Uterus (tissue), 4 donors: ENCODE results near the gene SEMA3B. TPM values are rescaled to one million over a fixed set of nuclear protein-coding genes. Genes with fewer than 3 reads are reported as not detected.

Experiments
- DNase-seq, 2 donors: peaks; one replicate each; pipeline ENCODE4 v3.0.0-alpha.2; 2019 to 2020
- H3K27ac ChIP-seq, 2 donors: fragments of 200-600 bp; sonication (generic); 1 replicate in 1 of 2; 2 replicates in 1 of 2; pipeline ENCODE4 v1.5.1; 2016 to 2018
- H3K27me3 ChIP-seq, 2 donors: fragments of 200-600 bp; sonication (generic); one replicate each; pipeline ENCODE4 v1.5.1; 2018 to 2019; ENCODE audit warnings: control low read depth in 1 of 2
- H3K36me3 ChIP-seq, 2 donors: fragments of 200-600 bp; sonication (generic); one replicate each; pipeline ENCODE4 v1.5.1; 2019; ENCODE audit warnings: control low read depth in 1 of 2
- H3K4me1 ChIP-seq, 2 donors: fragments of 200-600 bp; sonication (generic); one replicate each; pipeline ENCODE4 v1.5.1; 2018 to 2019; ENCODE audit warnings: control low read depth in 1 of 2
- H3K4me3 ChIP-seq, 2 donors: fragments of 200-600 bp; sonication (generic); 1 replicate in 1 of 2; 2 replicates in 1 of 2; pipeline ENCODE4 v1.5.1; 2018 to 2019; ENCODE audit warnings: mild to moderate bottlenecking in 1 of 2
- H3K9me3 ChIP-seq, 2 donors: fragments of 200-600 bp; sonication (generic); one replicate each; pipeline ENCODE4 v1.5.1; 2019; ENCODE audit warnings: control low read depth in 1 of 2
- POLR2A ChIP-seq, 2 donors: fragments of 450-650 bp; IDR thresholded peaks; one replicate each; pipeline ENCODE4 v1.6.1; 2016; ENCODE audit warnings: antibody characterized with exemption in 2 of 2, mild to moderate bottlenecking in 1 of 2, moderate library complexity in 1 of 2
- intact Hi-C: fragments of 100-400 bp; cut with DNase I; formaldehyde crosslinking; loops from one replicate; pipeline ENCODE4 v1.15.1; 2023; ENCODE audit warnings: low total_unique reads
- total RNA-seq, 4 donors: library from RNA; depleted of rRNA in 3 of 4; stranded (reverse); fragments of >200 nt in 3 of 4; gene quantifications; one replicate each; pipeline versions ENCODE4 v1.1.0 to v1.2.4, GENCODE V29; 2014 to 2023
- TF ChIP-seq, protein P1 (sequence below), 4 experiments: fragments of 200-600 bp in 2 of 4; fragments of 450-650 bp in 2 of 4; sonication (generic) in 2 of 4; IDR thresholded peaks; one replicate each; pipeline ENCODE4 v1.5.1; 2016 to 2019; ENCODE audit warnings: antibody characterized with exemption in 4 of 4, mild to moderate bottlenecking in 2 of 4, moderate library complexity in 1 of 4
- donor health status: DM: yes; HTN: yes; CAD: no.

Gene SEMA3B
- total RNA-seq, 4 donors from 2014 or later: 24.1 to 113 (median 77.2) TPM

DNA sequence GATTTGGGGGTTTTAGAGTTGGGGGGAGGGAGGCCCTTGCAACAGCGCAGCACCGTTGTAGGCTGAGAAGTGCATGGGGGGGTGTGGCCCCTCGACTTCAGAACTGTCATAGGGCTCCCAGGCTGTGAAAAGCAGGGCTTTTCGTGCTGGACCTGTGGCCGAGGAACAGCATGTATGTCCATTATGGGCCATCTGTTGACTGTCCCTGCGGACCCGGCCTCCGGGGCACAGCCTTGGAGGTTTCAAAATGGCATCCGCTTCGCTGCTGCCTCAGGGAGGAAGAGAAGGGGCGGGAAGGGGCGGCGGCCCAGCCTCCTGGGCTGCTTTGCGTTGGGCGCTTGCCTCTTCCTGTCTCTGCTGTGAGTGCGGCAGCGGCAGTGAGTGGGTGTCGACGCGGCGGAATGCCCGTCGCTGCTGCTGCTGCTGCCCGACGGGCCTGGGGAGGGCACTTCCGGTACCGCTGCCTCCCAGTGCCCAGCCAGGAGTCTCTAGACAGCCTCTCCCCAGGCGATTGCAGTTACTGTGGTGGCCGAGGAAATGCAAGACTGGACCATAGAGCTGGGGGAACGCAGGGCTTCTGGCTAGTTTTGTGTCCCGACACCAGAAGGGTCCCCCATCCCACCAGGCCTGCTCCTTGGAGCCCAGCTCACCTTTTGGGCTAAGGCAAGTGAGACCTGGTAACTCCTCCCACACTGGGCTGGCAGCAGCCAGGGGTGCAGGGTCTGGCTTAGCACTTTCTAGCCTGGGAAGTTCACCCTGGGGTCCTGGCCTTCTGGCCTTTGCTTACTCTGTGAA lies 31.0 kb upstream of the SEMA3B start:
- peak overlapping the region; percentile 72 to 91 for H3K4me3 ChIP-seq
- no peaks in the 10 kb centered on the region for H3K36me3 ChIP-seq
- intact Hi-C loops: no loop called here
- H3K9me3 ChIP-seq: no peaks in the 10 kb centered on the region
- DNase-seq: peak; percentile 78 to 79
- TF ChIP-seq, protein P1, sequence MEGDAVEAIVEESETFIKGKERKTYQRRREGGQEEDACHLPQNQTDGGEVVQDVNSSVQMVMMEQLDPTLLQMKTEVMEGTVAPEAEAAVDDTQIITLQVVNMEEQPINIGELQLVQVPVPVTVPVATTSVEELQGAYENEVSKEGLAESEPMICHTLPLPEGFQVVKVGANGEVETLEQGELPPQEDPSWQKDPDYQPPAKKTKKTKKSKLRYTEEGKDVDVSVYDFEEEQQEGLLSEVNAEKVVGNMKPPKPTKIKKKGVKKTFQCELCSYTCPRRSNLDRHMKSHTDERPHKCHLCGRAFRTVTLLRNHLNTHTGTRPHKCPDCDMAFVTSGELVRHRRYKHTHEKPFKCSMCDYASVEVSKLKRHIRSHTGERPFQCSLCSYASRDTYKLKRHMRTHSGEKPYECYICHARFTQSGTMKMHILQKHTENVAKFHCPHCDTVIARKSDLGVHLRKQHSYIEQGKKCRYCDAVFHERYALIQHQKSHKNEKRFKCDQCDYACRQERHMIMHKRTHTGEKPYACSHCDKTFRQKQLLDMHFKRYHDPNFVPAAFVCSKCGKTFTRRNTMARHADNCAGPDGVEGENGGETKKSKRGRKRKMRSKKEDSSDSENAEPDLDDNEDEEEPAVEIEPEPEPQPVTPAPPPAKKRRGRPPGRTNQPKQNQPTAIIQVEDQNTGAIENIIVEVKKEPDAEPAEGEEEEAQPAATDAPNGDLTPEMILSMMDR (IDR thresholded peaks at IDR 0.05): no peak
- TF ChIP-seq POLR2A (IDR thresholded peaks at IDR 0.05): peak; percentile 59 to 68
- H3K27me3 ChIP-seq: no peaks in the 10 kb centered on the region
- peak overlapping the region; percentile 91 to 99 for H3K27ac ChIP-seq
- H3K4me1 ChIP-seq: peaks cover 6 to 29% of the 10 kb centered on the region in 2 donors

DNA sequence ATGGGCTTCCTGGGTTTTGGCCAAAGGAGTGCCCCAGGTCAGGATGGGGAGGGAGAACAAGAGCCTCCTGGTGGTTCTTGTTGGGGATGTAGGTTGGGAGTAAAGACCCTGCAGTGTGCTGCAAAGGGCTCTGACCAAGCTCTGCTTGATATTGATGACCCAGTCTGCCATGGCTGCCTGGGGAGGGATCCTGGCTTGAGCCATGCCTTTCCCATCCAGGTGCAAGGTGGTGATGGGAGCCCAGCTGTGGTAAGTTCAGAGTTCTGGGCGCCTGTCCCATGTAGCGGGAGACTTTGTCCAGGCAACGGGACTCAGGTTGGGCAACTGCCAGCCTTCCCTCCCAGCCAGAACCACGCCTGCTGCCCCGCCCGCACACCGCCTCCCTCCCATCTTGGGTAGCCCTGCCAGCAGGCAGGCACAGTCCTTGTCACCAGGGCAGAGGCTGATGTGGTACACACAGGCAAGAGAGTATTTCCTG lies 30.4 kb upstream of the SEMA3B start:
- intact Hi-C loops: no loop called here
- H3K27me3 ChIP-seq: no peaks in the 10 kb centered on the region
- no peak for TF ChIP-seq POLR2A (IDR thresholded peaks at IDR 0.05)
- TF ChIP-seq, protein P1 (IDR thresholded peaks at IDR 0.05): no peak
- peak overlapping the region; percentile 91 to 99 for H3K27ac ChIP-seq
- H3K4me1 ChIP-seq: peaks cover 6 to 34% of the 10 kb centered on the region in 2 donors
- H3K4me3 ChIP-seq: peak overlapping the region; percentile 72 to 91
- H3K9me3 ChIP-seq: no peaks in the 10 kb centered on the region
- peak; percentile 70 to 75 for DNase-seq
- H3K36me3 ChIP-seq: no peaks in the 10 kb centered on the region

DNA sequence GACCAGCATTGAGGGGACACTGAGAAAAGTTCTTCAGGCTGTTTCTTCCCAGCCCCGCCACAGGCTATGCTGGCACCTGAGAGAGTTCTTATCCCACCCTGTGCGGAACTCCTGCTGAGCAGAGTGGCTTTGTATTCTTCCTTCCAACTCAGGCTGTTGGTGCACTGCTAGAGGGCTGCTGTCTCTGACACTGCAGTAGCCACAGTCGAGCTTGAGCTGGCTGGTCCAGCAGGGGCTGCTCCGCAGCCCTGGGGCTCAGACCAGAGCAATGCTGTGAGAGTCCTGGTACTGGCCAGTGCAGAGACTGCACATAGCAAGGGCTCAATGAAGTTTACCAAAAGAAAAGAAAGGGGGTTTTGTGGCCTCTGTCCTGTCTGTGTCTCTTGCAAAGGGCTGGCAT lies 29.3 kb upstream of the SEMA3B start:
- Histone ChIP-seq H3K27me3 (no peaks in the 10 kb centered on the region), H3K27ac (peak overlapping the region; percentile 91 to 99), H3K9me3 (no peaks in the 10 kb centered on the region), H3K4me3 (no peak overlapping the region), H3K4me1 (peaks cover 6 to 42% of the 10 kb centered on the region in 2 donors), H3K36me3 (no peaks in the 10 kb centered on the region)
- intact Hi-C loops: no loop called here
- no peak for DNase-seq
- TF ChIP-seq, protein P1 (IDR thresholded peaks at IDR 0.05): no peak
- TF ChIP-seq POLR2A (IDR thresholded peaks at IDR 0.05): no peak

DNA sequence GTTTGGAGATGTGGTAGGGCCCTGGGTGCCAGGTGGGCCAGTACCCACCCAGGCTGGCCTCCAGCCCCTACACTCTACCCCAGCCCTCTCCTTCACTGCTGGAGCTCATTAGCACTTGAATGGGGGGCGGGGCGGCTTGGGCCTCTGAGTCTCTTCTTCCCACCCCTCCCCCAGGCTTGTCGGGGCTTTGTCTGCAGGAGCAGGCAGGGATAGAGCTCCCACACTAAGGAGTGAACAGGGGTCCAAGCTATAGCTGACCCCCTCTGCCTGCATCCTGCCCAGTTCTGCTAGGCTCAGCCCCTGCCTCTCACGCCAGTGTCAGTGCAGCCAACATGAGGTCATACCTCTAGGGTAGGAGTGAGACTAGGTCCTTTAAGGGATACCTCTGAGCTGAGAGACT lies 27.8 kb upstream of the SEMA3B start:
- TF ChIP-seq, protein P1 (IDR thresholded peaks at IDR 0.05): no peak
- no peak for TF ChIP-seq POLR2A (IDR thresholded peaks at IDR 0.05)
- Histone ChIP-seq H3K4me3 (no peak overlapping the region), H3K9me3 (no peaks in the 10 kb centered on the region), H3K36me3 (no peaks in the 10 kb centered on the region), H3K4me1 (peaks cover 6 to 57% of the 10 kb centered on the region in 2 donors), H3K27me3 (no peaks in the 10 kb centered on the region), H3K27ac (peak overlapping the region; percentile 67 to 99)
- no peak for DNase-seq
- intact Hi-C loops: no loop called here

DNA sequence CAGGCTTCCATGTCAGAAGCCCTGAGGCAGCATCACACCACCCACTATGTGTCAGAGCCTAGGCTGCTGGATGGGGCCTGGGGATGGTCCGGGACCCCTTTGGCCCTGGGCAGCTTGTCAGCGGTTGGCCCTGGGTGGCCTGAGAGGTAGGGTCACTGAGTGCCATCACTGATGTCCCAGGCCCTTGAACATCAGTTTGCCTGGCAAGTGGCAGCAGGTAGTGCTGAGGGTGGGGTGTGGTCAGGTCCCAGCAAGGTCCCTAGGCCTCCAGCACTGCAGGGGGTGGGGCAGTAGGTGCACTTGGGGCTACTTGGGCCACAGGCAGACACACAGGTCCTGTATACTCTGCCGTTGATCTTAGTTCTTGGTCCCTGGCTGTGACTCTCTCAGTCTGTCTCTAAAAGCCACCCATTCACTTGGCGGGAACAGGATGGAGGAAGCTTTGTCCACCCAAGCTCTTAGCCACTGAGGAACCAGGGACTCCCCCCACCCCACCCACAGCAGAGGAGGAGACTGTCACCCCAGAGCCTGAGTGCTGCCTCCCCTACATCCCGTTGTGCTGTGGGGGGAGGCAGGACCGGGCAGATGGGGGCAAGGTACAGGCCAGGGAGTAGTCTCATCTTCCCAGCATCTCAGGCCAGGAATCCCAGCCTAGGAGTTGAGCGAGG lies 27.1 kb upstream of the SEMA3B start:
- Histone ChIP-seq H3K9me3 (no peaks in the 10 kb centered on the region), H3K36me3 (no peaks in the 10 kb centered on the region), H3K4me1 (peaks cover 6 to 64% of the 10 kb centered on the region in 2 donors), H3K27me3 (no peaks in the 10 kb centered on the region), H3K4me3 (no peak overlapping the region), H3K27ac (peak overlapping the region; percentile 67 to 99)
- intact Hi-C loops: no loop called here
- TF ChIP-seq, protein P1 (IDR thresholded peaks at IDR 0.05): no peak
- no peak for TF ChIP-seq POLR2A (IDR thresholded peaks at IDR 0.05)
- DNase-seq: no peak
